Brain microvascular endothelial cell (primary cell): ENCODE measurements around the gene TSC2.
A peak's percentile ranks its signal among the peaks of the same experiment; 100 is the strongest.

ENCODE experiments used
- DNase-seq: peaks from one replicate; pipeline ENCODE4 v3.0.0-alpha.2; 2020
- H3K27ac ChIP-seq: fragments of 250-450 bp; sonication (Bioruptor Pico); 2 replicates; pipeline ENCODE4 v1.5.1; 2020; ENCODE audit warnings: mild to moderate bottlenecking, moderate library complexity
- H3K27me3 ChIP-seq: fragments of 250-450 bp; sonication (Bioruptor Pico); replicated peaks from 2 replicates; pipeline ENCODE4 v1.5.1; 2020; ENCODE audit warnings: mild to moderate bottlenecking
- H3K36me3 ChIP-seq: fragments of 250-450 bp; sonication (Bioruptor Pico); replicated peaks from 2 replicates; pipeline ENCODE4 v1.5.1; 2020; ENCODE audit warnings: mild to moderate bottlenecking
- H3K4me3 ChIP-seq: 2 replicates; pipeline ENCODE4 v1.5.1; 2011; ENCODE audit warnings: low read depth, mild to moderate bottlenecking, control low read depth, low read length, moderate library complexity
- in situ Hi-C: cut with HindIII; loops from 2 replicates; pipeline ENCODE4 v1.10.0; 2017; ENCODE audit warnings: low sequenced_read_pairs, low pct_ligation_motif_present
- TF ChIP-seq, protein P1 (sequence below): IDR thresholded peaks from 2 replicates; pipeline ENCODE4 v1.5.1; 2011; ENCODE audit warnings: low read depth, mild to moderate bottlenecking, moderate library complexity, low read length, control low read depth, inconsistent platforms; ENCODE audit errors: missing control alignments

Gene TSC2

DNA sequence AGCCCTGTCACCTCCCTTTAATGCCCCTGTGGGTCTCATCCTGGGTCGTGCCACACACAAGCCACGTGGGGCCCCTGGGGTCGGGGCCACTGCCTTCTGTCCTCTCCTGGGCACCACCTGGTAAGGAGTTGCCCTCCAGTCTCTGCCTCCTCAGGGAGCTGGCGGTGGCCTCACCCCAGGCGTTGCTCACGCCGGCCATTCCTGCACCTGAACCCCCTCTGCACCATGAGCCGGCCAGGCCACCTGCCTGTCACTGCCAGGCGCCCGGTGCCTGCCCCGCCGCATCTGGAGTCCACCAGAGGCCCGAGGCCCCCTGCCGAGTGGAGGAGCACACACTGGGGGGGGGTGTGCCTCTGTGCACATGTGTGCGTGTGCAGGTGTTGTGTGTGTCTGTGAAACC lies 10.7 kb upstream of the TSC2 start:
- DNase-seq: no peak
- no peak overlapping the region for H3K4me3 ChIP-seq
- H3K36me3 ChIP-seq: peaks cover 20% of the 10 kb centered on the region
- no peaks in the 10 kb centered on the region for H3K27me3 ChIP-seq
- in situ Hi-C loops: loop anchor here (5.0 kb wide), 1 partner anchor 40 kb away; no protein-coding TSS in a partner anchor
- TF ChIP-seq, protein P1, sequence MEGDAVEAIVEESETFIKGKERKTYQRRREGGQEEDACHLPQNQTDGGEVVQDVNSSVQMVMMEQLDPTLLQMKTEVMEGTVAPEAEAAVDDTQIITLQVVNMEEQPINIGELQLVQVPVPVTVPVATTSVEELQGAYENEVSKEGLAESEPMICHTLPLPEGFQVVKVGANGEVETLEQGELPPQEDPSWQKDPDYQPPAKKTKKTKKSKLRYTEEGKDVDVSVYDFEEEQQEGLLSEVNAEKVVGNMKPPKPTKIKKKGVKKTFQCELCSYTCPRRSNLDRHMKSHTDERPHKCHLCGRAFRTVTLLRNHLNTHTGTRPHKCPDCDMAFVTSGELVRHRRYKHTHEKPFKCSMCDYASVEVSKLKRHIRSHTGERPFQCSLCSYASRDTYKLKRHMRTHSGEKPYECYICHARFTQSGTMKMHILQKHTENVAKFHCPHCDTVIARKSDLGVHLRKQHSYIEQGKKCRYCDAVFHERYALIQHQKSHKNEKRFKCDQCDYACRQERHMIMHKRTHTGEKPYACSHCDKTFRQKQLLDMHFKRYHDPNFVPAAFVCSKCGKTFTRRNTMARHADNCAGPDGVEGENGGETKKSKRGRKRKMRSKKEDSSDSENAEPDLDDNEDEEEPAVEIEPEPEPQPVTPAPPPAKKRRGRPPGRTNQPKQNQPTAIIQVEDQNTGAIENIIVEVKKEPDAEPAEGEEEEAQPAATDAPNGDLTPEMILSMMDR: no peak
- H3K27ac ChIP-seq: no peak overlapping the region

DNA sequence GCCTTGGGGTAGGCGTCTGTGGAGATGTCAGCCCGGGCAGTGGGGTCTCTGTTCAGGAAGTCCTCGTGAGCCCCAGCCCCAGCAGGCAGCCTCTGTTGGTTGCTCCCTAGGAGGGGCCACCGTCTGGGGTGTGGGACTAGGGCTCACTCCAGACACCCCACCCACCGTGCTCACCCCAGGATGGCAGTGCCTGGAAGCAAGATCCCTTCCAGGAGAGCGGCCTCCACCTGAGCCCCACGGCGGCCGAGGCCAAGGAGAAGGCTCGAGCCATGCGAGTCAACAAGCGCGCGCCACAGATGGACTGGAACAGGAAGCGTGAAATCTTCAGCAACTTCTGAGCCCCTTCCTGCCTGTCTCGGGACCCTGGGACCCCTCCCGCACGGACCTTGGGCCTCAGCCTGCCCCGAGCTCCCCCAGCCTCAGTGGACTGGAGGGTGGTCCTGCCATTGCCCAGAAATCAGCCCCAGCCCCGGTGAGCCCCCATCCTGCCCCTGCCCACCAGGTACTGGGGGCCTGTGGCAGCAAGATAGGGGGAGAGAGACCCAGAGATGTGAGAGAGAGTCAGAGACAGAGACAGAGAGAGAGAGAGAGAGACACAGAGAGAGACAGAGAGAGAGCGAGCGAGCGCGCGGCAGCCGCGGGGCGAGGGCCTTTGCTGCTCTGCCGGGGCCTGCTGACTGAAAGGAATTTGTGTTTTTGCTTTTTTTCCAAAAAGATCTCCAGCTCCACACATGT lies 10.0 kb upstream of the TSC2 start:
- TF ChIP-seq, protein P1: no peak

DNA sequence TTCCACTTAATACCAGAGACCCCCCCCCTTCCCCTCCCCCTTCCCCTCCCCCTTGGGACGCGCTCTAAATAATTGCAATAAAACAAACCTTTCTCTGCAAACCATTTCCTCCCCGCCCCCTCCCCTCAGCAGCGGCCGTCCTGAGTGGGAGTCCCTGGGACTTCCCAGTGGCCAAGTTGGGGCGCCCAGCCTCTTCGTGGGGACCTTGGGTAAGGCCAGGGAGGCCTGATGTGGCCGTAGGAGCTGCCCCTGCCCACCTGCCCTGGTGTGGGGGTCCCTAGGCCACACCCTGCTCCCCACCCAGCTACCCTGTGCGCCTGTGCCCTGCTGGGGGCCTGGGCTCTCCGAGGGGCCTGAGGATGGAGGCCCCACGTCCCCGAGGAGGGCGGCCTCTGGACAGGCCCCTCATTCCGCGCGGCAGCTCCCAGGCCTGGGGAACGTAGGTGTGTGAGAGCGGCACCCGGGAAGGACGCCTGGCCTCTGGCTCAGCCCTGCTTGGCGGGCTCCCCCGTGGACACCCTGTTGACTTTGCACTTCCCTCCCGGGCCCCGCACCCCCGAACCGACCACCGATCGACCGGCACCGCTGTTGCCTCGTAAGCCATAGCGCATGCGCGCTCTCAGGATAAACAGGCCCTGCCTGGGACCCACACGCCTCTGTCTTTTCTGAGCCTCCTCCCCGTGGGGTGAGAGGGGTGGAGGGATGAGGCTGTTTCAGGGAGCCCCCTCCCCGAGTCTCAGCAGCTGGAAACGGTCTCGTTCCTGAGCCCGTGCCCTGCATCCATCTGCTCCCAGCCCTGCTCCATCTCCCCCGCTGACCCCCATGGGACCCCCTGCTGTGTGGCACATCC lies 9.2 kb upstream of the TSC2 start:
- Histone ChIP-seq H3K36me3 (peaks cover 18% of the 10 kb centered on the region), H3K27me3 (no peaks in the 10 kb centered on the region), H3K4me3 (no peak overlapping the region), H3K27ac (peak overlapping the region; percentile 33)
- no peak for DNase-seq
- TF ChIP-seq, protein P1: no peak
- in situ Hi-C loops: loop anchor here (5.0 kb wide), 1 partner anchor 39 kb away; no protein-coding TSS in a partner anchor

More for the DNA sequence above, 10.0 kb upstream of the TSC2 start:
- no peaks in the 10 kb centered on the region for H3K27me3 ChIP-seq
- DNase-seq: no peak
- in situ Hi-C loops: loop anchor here (5.0 kb wide), 1 partner anchor 39 kb away; no protein-coding TSS in a partner anchor
- no peak overlapping the region for H3K4me3 ChIP-seq
- H3K36me3 ChIP-seq: peaks cover 18% of the 10 kb centered on the region
- no peak overlapping the region for H3K27ac ChIP-seq

DNA sequence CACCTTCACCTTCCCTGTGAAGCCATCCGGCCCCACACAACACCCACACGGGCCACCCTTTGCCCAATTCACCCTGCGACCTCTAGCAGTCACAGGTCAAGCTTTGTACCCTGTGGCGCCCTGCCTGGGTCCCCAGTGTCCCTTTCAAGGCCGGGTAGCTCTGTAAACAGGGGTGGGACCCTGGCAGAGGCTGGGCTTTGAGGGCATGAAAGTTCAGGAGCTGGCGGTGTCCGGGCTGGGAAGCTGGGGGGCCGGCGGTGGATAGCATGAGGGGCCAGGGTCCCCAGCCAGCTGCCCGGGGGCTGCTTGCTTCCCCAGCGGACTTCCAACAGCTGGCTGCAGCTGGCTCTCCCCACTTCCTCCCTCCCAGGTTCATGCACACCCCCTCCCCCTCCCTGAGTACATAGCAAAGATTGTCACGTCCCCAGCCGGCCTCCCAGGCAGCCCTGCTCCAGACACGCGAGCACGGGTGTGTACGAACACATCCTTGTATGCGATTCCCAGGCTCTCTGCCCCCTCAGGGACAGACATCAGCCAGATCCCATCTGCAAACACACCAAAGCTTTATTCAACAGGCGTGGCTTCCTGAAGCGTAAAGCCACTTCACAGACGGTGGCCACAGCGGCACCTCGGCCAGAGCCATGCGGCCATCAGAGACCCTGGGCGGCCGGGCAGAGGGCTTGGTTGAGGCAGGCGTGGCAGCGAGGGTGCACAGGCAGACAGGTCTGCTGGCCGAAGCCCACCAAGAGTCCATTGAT lies 8.3 kb upstream of the TSC2 start:
- no peak overlapping the region for H3K4me3 ChIP-seq
- in situ Hi-C loops: loop anchor here (5.0 kb wide), 1 partner anchor 38 kb away; no protein-coding TSS in a partner anchor
- H3K36me3 ChIP-seq: peaks cover 18% of the 10 kb centered on the region
- H3K27ac ChIP-seq: peak overlapping the region; percentile 33
- TF ChIP-seq, protein P1: no peak
- peak; percentile 65 for DNase-seq
- H3K27me3 ChIP-seq: no peaks in the 10 kb centered on the region

DNA sequence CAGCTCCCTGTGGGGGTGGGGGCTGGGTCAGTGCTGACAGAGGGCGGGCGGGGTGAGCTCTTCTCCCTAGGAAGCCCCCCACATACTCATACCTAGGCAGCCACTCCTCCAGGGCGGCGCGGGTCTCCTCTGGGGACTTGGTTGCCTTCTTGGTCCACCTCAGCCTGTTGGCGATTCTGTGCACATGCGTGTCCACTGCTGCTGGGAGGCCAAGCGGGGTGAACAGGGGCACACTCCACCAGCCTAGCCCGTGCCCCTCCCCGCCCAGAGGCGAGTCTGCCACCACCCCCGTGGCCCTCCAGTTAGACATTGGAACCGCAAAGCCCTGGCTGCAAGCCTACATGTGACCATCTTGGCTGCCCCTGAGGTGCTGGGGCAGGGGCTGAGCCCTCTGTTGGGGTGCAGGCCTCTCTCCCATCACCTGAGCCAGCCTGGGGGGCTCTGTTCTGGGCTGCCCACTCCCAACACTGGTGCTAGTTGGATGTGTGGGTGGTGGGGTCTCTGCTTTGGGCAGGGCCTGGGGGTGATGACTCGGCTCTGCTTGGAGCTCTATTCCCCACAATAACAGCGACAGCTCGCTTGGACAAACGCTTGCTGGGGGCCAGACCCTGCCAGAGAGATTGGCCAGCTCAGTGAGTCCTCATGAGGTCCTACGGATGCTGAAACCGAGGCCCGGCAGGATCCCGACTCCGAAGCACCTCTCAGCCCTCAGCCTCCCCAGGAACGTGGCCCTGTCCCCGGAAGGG lies 7.6 kb upstream of the TSC2 start:
- peak overlapping the region; percentile 33 for H3K27ac ChIP-seq
- no peak overlapping the region for H3K4me3 ChIP-seq
- in situ Hi-C loops: no loop called here
- H3K36me3 ChIP-seq: peaks cover 18% of the 10 kb centered on the region
- TF ChIP-seq, protein P1: no peak
- H3K27me3 ChIP-seq: no peaks in the 10 kb centered on the region
- no peak for DNase-seq
